ENCODE data around the gene NCF2.

Gene NCF2

GRCh38 chr1:183552441-183552840 is 37.8 kb downstream of the NCF2 start:
- no peak for DNase-seq (ENCODE audit: low read depth in 3 of 3)

DNA sequence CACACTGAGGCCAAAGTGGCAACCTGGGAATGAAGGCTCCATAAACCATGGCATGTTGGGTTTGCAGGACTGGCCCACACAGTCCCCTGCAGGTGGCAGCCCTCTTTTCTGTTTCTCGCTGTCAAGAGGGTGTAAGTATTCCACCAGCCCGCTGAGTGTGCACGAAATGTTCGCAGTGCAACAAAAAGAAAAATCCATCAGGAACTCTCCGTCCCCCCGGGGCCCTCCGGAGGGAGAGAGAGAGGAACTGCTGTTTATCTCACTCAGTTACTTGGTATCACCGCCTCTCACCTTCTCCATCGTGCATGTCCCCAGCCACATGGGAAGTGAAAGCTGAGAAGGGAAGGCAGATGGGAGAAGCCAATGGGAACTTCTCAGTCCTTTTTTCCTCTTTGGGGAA is 38.3 kb downstream of the NCF2 start:
- no peak for DNase-seq (ENCODE audit: low read depth in 3 of 3)

DNA sequence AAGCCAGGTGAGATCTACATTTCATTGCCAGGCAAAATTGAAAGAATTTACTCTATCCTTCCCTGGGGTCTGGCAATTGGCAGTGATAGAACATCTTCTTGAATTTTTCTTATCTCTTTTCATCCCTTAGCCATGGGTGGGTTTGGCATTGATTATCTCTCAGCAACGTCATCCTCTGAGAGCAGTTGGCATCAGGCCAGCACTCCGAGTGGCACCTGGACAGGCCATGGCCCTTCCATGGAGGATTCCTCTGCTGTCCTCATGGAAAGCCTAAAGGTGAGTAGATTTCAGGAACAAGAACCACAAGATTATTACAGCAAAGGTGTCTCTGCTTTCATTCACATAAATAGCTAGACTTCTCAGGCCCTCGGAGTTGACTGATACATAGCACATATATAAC is 39.3 kb downstream of the NCF2 start:
- no peak for DNase-seq (ENCODE audit: low read depth in 3 of 3)

DNA sequence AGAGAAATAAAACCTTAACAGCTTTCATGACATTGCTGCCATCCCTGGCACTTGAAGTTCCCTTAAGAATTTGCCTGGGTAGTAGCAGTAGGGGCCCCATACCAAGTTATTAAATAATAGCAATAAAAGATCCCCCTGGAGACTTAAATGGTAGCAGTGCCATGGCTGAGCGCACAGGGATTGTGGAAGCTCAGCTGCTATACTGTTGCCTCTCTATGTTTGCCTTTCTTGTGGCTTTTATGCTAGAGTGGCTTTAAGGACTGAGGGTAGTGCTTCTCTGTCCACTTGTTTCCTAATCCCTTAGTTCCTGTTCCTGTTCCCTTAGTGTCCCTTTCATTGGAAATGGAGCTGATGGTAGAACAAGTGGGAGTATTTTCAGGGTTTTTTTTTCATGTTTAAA is 42.1 kb downstream of the NCF2 start:
- DNase-seq (ENCODE audit: low read depth in 3 of 3) = no peak

- no peak for DNase-seq (ENCODE audit: low read depth in 3 of 3)
Measured at GRCh38 chr1:183546427-183546826, 43.8 kb downstream of the NCF2 start.

GRCh38 chr1:183544598-183545297 is 45.5 kb downstream of the NCF2 start:
- DNase-seq (ENCODE audit: low read depth in 3 of 3) = no peak

- no peak for DNase-seq (ENCODE audit: low read depth in 3 of 3)
Measured at GRCh38 chr1:183543619-183544204, 46.5 kb downstream of the NCF2 start.

- DNase-seq (ENCODE audit: low read depth in 3 of 3) = no peak
Measured at GRCh38 chr1:183537405-183537804, 52.9 kb downstream of the NCF2 start.

GRCh38 chr1:183533617-183534174 is 56.6 kb downstream of the NCF2 start:
- no peak for DNase-seq (ENCODE audit: low read depth in 3 of 3)

DNA sequence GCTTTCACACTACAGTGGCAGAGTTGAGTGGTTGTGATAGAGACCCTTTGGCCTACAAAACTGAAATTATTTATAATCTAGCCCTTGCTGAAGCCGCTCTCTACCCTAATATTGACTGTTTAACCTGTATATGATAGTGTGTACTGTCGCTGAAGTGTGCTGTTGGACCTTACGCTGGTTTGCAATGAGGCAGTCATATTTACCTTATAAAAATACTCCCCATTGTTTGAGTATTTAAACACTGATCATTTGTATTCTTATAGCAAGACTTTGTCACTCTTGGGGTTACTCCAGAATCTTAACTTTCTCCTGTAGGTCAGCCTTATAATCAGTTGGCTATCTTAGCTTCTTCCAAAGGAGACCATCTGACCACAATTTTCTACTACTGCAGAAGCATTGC is 61.7 kb downstream of the NCF2 start:
- DNase-seq (ENCODE audit: low read depth in 3 of 3) = no peak

GRCh38 chr1:183522104-183522503 is 68.2 kb downstream of the NCF2 start:
- DNase-seq (ENCODE audit: low read depth in 3 of 3) = no peak

GRCh38 chr1:183520379-183520778 is 69.9 kb downstream of the NCF2 start:
- DNase-seq (ENCODE audit: low read depth in 3 of 3) = no peak

GRCh38 chr1:183517401-183517800 is 72.9 kb downstream of the NCF2 start:
- DNase-seq (ENCODE audit: low read depth in 3 of 3) = no peak

GRCh38 chr1:183516725-183517124 is 73.5 kb downstream of the NCF2 start:
- no peak for DNase-seq (ENCODE audit: low read depth in 3 of 3)

DNA sequence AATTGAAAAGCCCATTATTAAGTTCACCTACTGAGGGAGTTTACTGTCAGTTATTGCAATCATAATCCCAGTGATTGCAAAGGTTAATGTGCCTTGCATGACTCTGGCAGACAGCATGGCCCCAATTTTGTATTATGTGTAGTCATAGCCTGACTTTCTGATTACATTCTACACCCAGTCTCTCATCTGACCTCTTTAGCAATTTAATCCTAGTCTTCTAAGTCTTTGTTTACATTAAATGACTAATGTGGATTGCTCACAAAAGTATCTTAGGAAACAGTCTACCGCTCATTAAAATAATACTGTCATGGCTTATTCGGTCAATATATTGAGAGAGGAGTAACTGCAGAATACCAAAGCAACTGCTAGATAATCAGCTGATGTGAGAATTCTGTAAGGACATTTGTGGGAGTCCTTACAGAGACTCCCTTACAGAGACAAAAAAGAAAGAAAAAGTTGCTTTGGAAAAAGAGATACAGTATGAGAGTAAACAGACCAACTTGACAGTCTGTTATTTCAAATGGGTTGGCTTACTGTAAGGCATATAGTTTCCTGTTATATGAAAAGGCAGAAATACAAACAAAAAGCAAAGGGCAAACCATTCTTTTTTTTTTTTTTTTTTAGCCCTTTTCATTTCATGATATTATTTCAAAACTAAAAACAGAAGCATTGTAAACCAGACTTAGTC is 75.1 kb downstream of the NCF2 start:
- DNase-seq (ENCODE audit: low read depth in 3 of 3) = no peak

GRCh38 chr1:183514235-183514634 is 76.0 kb downstream of the NCF2 start:
- DNase-seq (ENCODE audit: low read depth in 3 of 3) = no peak

GRCh38 chr1:183512450-183512849 is 77.8 kb downstream of the NCF2 start:
- DNase-seq (ENCODE audit: low read depth in 3 of 3) = no peak

DNA sequence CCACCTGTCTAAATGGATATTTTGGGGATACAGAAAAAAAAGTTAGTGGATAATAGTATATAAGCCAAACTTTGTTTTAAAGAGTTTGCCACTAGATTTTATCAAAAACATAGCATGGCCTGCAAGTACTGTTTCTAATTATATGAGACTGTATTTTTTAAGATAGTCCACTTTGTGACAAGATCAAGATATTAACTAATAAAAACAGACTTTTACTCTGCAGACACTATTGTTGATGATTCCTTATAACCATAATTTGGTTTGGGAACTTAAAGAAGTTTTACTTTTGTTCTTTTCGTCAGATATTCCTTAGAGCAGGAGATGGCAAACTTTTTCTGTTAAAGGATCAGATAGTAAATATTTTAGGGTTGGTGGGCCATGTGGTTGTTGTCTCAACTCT is 81.6 kb downstream of the NCF2 start:
- no peak for DNase-seq (ENCODE audit: low read depth in 3 of 3)

DNA sequence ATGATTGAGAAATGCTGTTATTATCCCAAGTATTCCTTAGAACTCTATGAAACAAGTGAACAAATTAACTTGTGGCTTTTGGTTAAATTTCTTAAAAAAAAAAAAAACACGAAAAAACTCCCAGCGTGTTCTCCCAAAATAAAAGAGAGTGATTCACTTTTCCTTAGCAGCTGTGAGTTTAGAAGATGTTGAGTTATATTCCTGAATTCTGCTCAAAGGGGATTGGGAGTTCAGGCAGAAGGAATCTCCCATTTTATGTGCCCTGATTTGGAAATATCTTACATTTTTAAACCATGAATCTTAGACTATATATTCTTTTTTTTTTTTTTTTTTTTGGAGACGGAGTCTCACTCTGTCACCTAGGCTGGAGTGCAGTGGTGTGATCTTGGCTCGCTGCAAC is 83.7 kb downstream of the NCF2 start:
- DNase-seq (ENCODE audit: low read depth in 3 of 3) = no peak

Data from stimulated activated CD4-positive, alpha-beta T cell treated with anti-CD3 and anti-CD28 coated beads, TNF-alpha, amount 100 ng/mL, for 4 hours (primary cell).